NT2/D1 (cell line): ENCODE data around the gene KSR1.

Source experiments
- YY1 ChIP-seq: IDR thresholded peaks from 2 replicates; pipeline ENCODE4 v1.6.1; 2011; ENCODE audit not compliant: insufficient read length, insufficient read depth
- ZNF274 ChIP-seq: IDR thresholded peaks from 2 replicates; pipeline ENCODE4 v1.6.1; 2011; ENCODE audit warnings: mild to moderate bottlenecking, low read depth, low read length

DNA sequence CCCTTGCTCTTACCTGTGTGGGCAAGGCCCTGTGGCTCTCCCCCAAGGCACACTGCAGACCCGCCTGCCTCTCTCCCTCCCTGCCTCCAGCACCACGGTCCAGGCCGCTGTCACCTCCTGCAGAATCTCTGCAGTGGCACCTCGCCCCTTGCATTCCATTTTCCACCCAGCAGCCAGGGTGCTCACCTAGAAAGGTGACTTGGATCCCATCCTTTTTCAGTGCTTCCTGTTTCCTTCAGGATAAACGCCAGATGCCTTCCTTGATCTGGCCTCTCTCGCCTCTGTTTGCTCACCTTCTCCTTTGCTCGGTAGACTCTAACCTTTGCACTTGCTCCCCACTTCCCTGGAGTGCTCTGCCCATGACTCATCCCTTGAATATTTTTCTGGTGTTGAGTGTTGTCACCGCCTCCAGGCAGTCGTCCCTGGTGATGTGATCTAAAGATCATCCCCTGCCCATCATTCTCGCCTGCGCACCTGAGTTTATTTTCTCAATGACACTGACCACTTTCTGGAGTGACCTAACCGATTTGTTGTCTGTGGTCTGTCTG lies 95.5 kb downstream of the KSR1 start:
- TF ChIP-seq ZNF274 (no peak), YY1 (no peak)
